Osteocyte (in vitro differentiated cells): ENCODE measurements around the gene CLEC10A. TPM values are rescaled to one million over a fixed set of nuclear protein-coding genes. Genes with fewer than 3 reads are reported as not detected.

Experiments
- DNase-seq: peaks from one replicate; pipeline ENCODE4 v3.0.0; 2021; ENCODE audit warnings: mixed read lengths; ENCODE audit not compliant: unreplicated experiment; ENCODE audit errors: extremely low spot score
- H3K27ac Mint-ChIP-seq: one replicate; pipeline ENCODE4 v1.8.0; 2021; ENCODE audit warnings: mild to moderate bottlenecking, mixed read lengths; ENCODE audit not compliant: unreplicated experiment
- H3K27me3 Mint-ChIP-seq: one replicate; pipeline ENCODE4 v1.8.0; 2021; ENCODE audit warnings: mixed read lengths; ENCODE audit not compliant: unreplicated experiment
- H3K36me3 Mint-ChIP-seq: one replicate; pipeline ENCODE4 v1.8.0; 2021; ENCODE audit warnings: mixed read lengths; ENCODE audit not compliant: unreplicated experiment
- H3K4me1 Mint-ChIP-seq: one replicate; pipeline ENCODE4 v1.8.0; 2021; ENCODE audit warnings: mixed read lengths; ENCODE audit not compliant: unreplicated experiment
- H3K4me3 Mint-ChIP-seq: one replicate; pipeline ENCODE4 v1.8.0; 2021; ENCODE audit warnings: mild to moderate bottlenecking, moderate library complexity, mixed read lengths; ENCODE audit not compliant: unreplicated experiment
- H3K9me3 Mint-ChIP-seq: one replicate; pipeline ENCODE4 v1.8.0; 2021; ENCODE audit warnings: mixed read lengths; ENCODE audit not compliant: unreplicated experiment
- total RNA-seq: library from RNA; stranded (reverse); gene quantifications from 2 replicates; pipeline ENCODE4 v1.2.1, GENCODE V29; 2021
- TF ChIP-seq, protein P1 (sequence below): fragments of 200-600 bp; sonication (generic); IDR thresholded peaks from 2 replicates; pipeline ENCODE4 v1.5.0; 2021; ENCODE audit warnings: antibody characterized with exemption, mild to moderate bottlenecking, moderate library complexity

The CLEC10A gene
- total RNA-seq, 1 donor from 2014 or later = not detected

DNA sequence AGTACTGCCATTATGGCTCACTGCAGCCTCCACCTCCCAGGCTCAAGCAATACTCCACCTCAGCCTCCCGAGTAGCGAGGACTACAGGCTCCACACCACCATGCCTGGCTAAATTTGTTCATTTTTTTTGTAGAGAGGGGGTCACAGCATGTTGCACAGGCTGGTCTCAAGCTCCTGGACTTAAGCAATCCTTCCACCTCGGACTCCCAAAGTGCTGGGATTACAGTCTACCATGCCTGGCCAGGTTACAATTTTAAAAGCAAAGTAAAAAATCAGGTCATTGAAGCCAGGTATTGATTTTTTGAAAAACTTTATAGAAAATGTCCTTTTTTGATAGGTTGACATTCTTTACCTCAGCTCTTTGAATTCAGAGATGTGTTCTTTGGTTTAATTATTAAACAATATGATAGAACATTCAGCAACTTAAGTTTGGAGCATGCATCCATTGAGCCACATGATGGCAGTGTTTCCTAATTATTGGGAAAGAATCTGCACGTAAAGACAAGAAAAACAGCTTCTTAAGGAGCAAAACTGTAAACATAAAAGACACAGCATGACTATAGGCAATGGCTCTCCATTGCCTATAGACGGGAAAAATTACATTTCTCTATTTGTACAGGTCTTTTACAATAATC lies 34.4 kb downstream of the CLEC10A start:
- Mint-ChIP-seq H3K4me1 (peaks cover 28% of the 10 kb centered on the region), H3K27ac (no peak overlapping the region), H3K27me3 (peaks cover 24% of the 10 kb centered on the region), H3K36me3 (no peaks in the 10 kb centered on the region), H3K4me3 (no peak overlapping the region), H3K9me3 (no peaks in the 10 kb centered on the region)
- TF ChIP-seq, protein P1, sequence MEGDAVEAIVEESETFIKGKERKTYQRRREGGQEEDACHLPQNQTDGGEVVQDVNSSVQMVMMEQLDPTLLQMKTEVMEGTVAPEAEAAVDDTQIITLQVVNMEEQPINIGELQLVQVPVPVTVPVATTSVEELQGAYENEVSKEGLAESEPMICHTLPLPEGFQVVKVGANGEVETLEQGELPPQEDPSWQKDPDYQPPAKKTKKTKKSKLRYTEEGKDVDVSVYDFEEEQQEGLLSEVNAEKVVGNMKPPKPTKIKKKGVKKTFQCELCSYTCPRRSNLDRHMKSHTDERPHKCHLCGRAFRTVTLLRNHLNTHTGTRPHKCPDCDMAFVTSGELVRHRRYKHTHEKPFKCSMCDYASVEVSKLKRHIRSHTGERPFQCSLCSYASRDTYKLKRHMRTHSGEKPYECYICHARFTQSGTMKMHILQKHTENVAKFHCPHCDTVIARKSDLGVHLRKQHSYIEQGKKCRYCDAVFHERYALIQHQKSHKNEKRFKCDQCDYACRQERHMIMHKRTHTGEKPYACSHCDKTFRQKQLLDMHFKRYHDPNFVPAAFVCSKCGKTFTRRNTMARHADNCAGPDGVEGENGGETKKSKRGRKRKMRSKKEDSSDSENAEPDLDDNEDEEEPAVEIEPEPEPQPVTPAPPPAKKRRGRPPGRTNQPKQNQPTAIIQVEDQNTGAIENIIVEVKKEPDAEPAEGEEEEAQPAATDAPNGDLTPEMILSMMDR = peak; percentile 87
- no peak for DNase-seq

DNA sequence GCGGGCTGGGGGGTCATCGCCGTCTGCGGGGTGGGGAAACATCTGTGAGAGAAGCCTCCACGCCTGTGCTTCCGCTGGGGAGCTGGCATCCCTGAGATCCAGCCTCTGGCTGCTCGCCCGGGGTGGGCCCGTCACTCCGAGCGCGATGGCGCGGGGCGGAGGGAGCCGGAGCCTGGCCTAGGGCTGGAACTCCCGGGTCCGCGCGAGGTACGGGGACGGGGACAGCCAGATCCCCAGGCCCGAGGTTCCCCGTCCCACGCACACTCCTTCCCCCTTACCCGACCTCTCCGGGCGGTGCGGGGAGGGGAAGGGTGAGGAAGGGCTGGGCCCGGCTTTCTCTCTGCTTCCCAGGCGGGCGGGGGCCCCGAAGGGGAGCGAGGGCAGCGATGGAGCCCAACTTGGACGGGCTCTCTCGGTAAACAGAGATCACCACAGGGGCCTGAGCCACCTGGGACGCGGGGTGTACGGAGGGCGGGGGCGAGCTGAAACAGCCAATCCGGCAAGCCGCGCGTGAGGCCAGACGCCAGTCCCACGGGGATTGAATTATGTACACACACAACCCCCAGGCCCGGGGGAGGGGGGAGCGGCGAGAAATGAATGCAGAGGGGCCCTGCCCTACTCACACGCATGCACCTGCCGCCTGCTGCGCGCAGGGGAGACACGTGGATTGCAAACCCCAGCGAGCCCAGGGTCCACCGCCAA lies 36.4 kb downstream of the CLEC10A start, which contains the start of gene SLC16A11:
Gene SLC16A11 (minus strand): TSS at position 596 of the 702 bp plus-strand sequence. CDS start 579 bp downstream, at position 17.
- Mint-ChIP-seq H3K36me3 (no peaks in the 10 kb centered on the region), H3K9me3 (no peaks in the 10 kb centered on the region), H3K27ac (no peak within 1 kb of the TSS), H3K4me1 (peaks cover 22% of the 10 kb centered on the region), H3K4me3 (peak within 1 kb of the TSS; percentile 51), H3K27me3 (peaks cover 24% of the 10 kb centered on the region)
- TF ChIP-seq, protein P1 = no peak
- DNase-seq = no peak

DNA sequence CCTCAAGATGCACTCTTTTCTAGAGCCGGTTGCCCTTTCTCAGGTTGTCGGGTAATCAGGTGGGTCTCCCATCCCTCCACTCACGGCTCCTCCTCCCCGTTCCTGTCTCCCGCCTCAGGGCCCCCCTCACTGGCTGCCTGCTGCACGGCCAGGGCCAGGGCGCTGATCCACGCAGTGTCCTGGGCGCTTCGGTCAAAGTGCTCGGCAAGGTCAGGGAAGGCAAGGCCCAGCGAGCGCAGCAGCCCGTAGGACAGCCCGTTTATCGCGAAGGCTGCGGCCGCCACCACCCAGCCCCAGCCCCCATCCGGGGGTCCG lies 36.9 kb downstream of the CLEC10A start:
- Mint-ChIP-seq H3K4me1 (peaks cover 25% of the 10 kb centered on the region), H3K9me3 (no peaks in the 10 kb centered on the region), H3K27ac (no peak overlapping the region), H3K4me3 (peak overlapping the region; percentile 40), H3K27me3 (peaks cover 24% of the 10 kb centered on the region), H3K36me3 (no peaks in the 10 kb centered on the region)
- TF ChIP-seq, protein P1 = no peak
- DNase-seq = no peak

DNA sequence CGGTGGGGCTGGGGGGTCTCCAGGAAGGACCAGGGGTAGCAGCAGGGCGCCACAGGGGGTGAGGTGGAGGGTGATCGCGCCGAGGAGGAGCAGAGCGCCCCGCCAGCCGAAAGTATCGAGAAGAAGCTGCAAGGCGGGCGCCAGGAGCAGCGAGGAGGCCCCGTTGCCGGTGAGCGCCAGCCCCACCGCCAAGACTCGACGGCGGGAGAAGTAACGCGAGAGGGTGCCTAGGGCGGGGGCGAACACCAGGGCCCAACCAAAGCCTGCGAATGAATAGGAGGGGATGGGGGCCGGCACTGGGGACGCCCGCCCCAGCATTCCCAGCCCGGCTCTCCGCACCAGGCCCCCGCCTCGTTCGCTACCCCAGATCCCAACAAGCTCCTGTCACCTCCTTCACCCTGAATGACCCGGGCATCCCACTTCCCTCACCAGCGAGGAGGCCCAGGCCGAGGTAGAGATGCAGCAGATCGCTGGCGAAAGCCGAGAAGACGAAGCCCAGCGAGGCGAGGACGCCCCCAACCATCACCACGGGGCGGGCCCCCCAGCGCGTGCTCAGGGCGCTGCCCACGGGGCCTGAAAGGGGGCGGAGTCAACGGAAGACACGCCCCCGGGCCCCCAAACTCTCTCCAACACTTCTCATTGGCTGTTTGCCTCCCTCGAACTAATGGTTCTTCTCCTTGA lies 37.4 kb downstream of the CLEC10A start:
- Mint-ChIP-seq H3K27me3 (peaks cover 23% of the 10 kb centered on the region), H3K36me3 (no peaks in the 10 kb centered on the region), H3K9me3 (no peaks in the 10 kb centered on the region), H3K4me3 (peak overlapping the region; percentile 52), H3K27ac (no peak overlapping the region), H3K4me1 (peaks cover 25% of the 10 kb centered on the region)
- TF ChIP-seq, protein P1 = no peak
- DNase-seq = no peak
